Stimulated activated memory B cell treated with anti-CD40 and anti-IgM and Interleukin-4, amounts not matched to agents 10 μg/mL and 1 μg/mL and 100 μg/mL, for 72 hours (primary cell): ENCODE data around the gene FRMD3.
"Not testable (repeated sequence)": the region's sequence is repeated elsewhere in the genome, so short reads cannot be mapped to it uniquely, and the experiment has no call there.

ENCODE experiments used
- ATAC-seq: fragments of 150-1000 bp; cut with Tn5 transposase; 2 replicates; pipeline ENCODE4 v1.10.0; 2021
- H3K27ac Mint-ChIP-seq: one replicate; pipeline ENCODE4 v1.8.0; 2022; ENCODE audit warnings: mild to moderate bottlenecking, mixed read lengths
- H3K27me3 Mint-ChIP-seq: one replicate; pipeline ENCODE4 v1.8.0; 2022; ENCODE audit warnings: mixed read lengths
- H3K36me3 Mint-ChIP-seq: one replicate; pipeline ENCODE4 v1.8.0; 2022; ENCODE audit warnings: mixed read lengths
- H3K4me1 Mint-ChIP-seq: one replicate; pipeline ENCODE4 v1.8.0; 2022; ENCODE audit warnings: mixed read lengths
- H3K4me3 Mint-ChIP-seq: one replicate; pipeline ENCODE4 v1.8.0; 2022; ENCODE audit warnings: mild to moderate bottlenecking, moderate library complexity, mixed read lengths
- H3K9me3 Mint-ChIP-seq: one replicate; pipeline ENCODE4 v1.8.0; 2022; ENCODE audit warnings: mixed read lengths

Gene FRMD3

DNA sequence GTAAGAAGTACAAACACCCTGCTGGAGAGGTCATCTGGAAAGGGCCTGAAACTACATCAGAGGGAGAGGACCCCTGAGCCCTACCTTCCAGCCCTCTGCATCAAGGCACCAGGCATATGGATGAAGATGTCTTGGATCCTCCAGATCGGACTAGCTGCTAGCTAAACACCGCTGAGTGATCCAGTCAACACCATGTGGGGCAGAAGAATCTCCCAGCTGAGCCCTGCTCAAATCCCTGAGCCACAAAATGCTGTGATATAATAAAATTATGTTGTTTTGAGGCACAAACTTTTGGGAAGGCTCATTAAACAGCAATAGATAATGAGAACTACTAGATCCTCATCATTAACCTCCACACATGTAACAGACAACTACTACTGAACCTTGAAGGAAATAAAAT is 155.2 kb downstream of the FRMD3 start:
- Mint-ChIP-seq H3K27me3 (no peaks in the 10 kb centered on the region), H3K9me3 (no peaks in the 10 kb centered on the region), H3K27ac (no peak overlapping the region), H3K36me3 (peaks cover 6% of the 10 kb centered on the region), H3K4me3 (no peak overlapping the region), H3K4me1 (no peaks in the 10 kb centered on the region)
- ATAC-seq = no peak

DNA sequence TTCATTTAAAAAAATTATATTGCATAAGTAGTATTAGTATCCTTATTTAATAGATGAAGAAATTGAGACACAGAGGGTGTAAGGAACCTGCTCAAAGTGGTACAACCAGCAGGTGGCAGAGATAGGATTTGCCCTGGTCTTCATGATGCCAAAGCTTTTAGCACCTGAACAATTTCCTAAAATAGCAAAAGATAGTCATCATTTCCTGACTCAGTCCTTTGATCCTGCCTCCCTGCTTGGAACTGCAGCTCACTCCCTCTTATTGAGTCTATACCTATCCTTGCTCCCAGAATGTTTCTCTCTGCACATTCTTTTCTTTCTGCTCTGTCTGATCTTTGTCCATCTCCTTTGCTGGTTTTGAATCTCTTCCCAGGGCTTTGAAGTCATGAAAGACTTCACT is 155.8 kb downstream of the FRMD3 start:
- H3K9me3 Mint-ChIP-seq = no peaks in the 10 kb centered on the region
- no peaks in the 10 kb centered on the region for H3K4me1 Mint-ChIP-seq
- H3K27ac Mint-ChIP-seq = no peak overlapping the region
- ATAC-seq = no peak
- H3K27me3 Mint-ChIP-seq = no peaks in the 10 kb centered on the region
- H3K4me3 Mint-ChIP-seq = no peak overlapping the region
- peaks cover 6% of the 10 kb centered on the region for H3K36me3 Mint-ChIP-seq

- Mint-ChIP-seq H3K27me3 (no peaks in the 10 kb centered on the region), H3K4me3 (no peak overlapping the region), H3K9me3 (no peaks in the 10 kb centered on the region), H3K27ac (no peak overlapping the region), H3K36me3 (peaks cover 6% of the 10 kb centered on the region), H3K4me1 (no peaks in the 10 kb centered on the region)
- ATAC-seq = no peak
Observed at GRCh38 chr9:83379045-83379444, 159.2 kb downstream of the FRMD3 start.

DNA sequence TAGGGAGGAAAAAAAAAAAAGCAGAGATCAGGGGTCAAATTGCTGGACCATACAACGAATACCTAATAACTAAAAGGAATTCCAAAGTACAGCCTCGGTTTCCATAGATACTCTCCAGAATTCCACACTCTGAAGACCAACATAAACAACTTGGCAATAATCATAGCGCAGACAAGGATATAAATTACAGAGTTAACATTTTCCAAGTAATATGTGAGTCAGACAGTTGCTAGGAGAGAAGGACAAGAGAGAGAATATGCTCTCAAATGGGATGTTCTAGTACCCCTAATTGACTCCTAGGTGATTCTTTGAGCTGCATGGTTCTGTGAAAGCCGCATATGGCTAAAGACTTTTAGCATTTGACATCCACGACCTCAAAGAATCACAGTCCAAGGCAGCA is 165.2 kb downstream of the FRMD3 start:
- H3K4me3 Mint-ChIP-seq = no peak overlapping the region

DNA sequence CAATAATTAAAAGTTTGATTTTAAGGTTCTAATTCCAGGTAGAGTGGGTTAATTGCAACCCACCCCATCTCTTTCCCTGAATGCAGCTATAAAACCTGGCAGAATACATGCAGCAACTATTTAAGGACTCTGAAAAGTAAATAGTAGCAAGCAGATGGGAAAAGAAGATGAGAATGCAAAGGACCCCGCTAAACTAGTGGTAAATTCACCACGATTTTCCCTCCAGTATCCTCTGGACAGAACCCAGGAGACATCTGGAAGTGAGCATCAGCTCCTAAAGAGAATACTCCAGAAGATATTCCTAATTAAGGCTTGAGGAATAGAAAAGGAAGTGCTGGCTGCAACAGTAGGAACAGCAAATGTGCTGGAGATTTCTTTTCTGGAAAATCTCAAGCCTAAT is 170.9 kb downstream of the FRMD3 start:
- H3K27me3 Mint-ChIP-seq = no peaks in the 10 kb centered on the region

More for the DNA sequence above, 165.2 kb downstream of the FRMD3 start:
- Mint-ChIP-seq H3K4me1 (no peaks in the 10 kb centered on the region), H3K36me3 (no peaks in the 10 kb centered on the region), H3K9me3 (no peaks in the 10 kb centered on the region), H3K27me3 (no peaks in the 10 kb centered on the region), H3K27ac (no peak overlapping the region)
- ATAC-seq = no peak

GRCh38 chr9:83362341-83362995 is 175.7 kb downstream of the FRMD3 start:
- H3K27me3 Mint-ChIP-seq = no peaks in the 10 kb centered on the region

More for the DNA sequence above, 170.9 kb downstream of the FRMD3 start:
- no peak for ATAC-seq
- H3K27ac Mint-ChIP-seq = no peak overlapping the region
- no peak overlapping the region for H3K4me3 Mint-ChIP-seq
- no peaks in the 10 kb centered on the region for H3K4me1 Mint-ChIP-seq
- peaks cover 4% of the 10 kb centered on the region for H3K9me3 Mint-ChIP-seq
- no peaks in the 10 kb centered on the region for H3K36me3 Mint-ChIP-seq

GRCh38 chr9:83359039-83359438 is 179.2 kb downstream of the FRMD3 start:
- H3K9me3 Mint-ChIP-seq = peaks cover 8% of the 10 kb centered on the region
- no peak overlapping the region for H3K27ac Mint-ChIP-seq
- no peaks in the 10 kb centered on the region for H3K4me1 Mint-ChIP-seq
- no peaks in the 10 kb centered on the region for H3K36me3 Mint-ChIP-seq
- ATAC-seq = no peak
- H3K4me3 Mint-ChIP-seq = no peak overlapping the region
- no peaks in the 10 kb centered on the region for H3K27me3 Mint-ChIP-seq

More at GRCh38 chr9:83362341-83362995, 175.7 kb downstream of the FRMD3 start:
- H3K36me3 Mint-ChIP-seq = no peaks in the 10 kb centered on the region
- H3K4me3 Mint-ChIP-seq = no peak overlapping the region
- H3K9me3 Mint-ChIP-seq = peaks cover 7% of the 10 kb centered on the region
- no peak for ATAC-seq
- H3K27ac Mint-ChIP-seq = no peak overlapping the region
- no peaks in the 10 kb centered on the region for H3K4me1 Mint-ChIP-seq

DNA sequence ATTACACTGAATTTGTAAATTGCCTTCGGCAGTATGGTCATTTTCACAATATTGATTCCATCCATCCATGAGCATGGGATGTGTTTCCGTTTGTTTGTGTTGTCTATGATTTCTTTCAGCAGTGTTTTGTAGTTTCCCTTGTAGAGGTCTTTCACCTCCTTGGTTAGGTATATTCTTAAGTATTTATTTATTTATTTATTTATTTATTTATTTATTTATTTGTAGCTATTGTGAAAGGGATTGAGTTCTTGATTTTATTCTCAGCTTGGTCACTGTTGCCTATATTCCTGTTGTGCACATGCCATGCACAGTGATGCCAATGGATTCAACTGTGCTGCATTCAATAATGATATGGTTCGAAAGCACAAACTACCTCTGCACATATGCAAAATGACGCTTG is 179.7 kb downstream of the FRMD3 start:
- H3K4me1 Mint-ChIP-seq, H3K4me3 Mint-ChIP-seq, H3K27ac Mint-ChIP-seq, H3K36me3 Mint-ChIP-seq, H3K9me3 Mint-ChIP-seq, H3K27me3 Mint-ChIP-seq, ATAC-seq: not testable (repeated sequence)

GRCh38 chr9:83355729-83356151 is 182.5 kb downstream of the FRMD3 start:
- Mint-ChIP-seq H3K27me3 (no peaks in the 10 kb centered on the region), H3K4me3 (no peak overlapping the region), H3K27ac (no peak overlapping the region), H3K36me3 (no peaks in the 10 kb centered on the region), H3K9me3 (peaks cover 3% of the 10 kb centered on the region), H3K4me1 (no peaks in the 10 kb centered on the region)
- ATAC-seq = no peak

GRCh38 chr9:83355024-83355444 is 183.2 kb downstream of the FRMD3 start:
- Mint-ChIP-seq H3K27me3 (no peaks in the 10 kb centered on the region), H3K4me1 (no peaks in the 10 kb centered on the region), H3K27ac (no peak overlapping the region), H3K36me3 (no peaks in the 10 kb centered on the region), H3K4me3 (no peak overlapping the region), H3K9me3 (peaks cover 3% of the 10 kb centered on the region)
- ATAC-seq = peak; percentile 41

DNA sequence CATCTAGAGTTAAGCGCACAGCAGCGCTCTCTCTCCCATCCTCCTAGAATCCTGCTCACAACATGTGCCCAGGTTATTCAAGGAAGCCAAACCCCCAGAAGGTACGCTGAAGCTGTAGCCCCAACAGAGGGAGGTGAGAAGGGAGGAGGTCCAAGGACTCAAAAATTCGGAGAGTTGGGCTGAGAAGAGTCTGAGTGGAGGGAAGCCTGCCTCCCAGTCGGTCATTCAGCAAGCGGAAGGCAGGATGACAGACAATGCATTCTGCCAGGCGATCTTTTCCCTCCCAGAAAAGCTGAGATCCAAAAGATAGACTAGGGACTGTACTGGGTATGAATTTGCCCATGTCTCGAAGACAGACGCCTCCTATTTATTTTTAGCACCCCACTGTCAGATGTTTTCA is 189.2 kb downstream of the FRMD3 start:
- Mint-ChIP-seq H3K9me3 (no peaks in the 10 kb centered on the region), H3K27me3 (no peaks in the 10 kb centered on the region), H3K27ac (no peak overlapping the region), H3K4me1 (no peaks in the 10 kb centered on the region), H3K4me3 (no peak overlapping the region), H3K36me3 (no peaks in the 10 kb centered on the region)
- ATAC-seq = no peak

- ATAC-seq = no peak
- peaks cover 4% of the 10 kb centered on the region for H3K36me3 Mint-ChIP-seq
- no peak overlapping the region for H3K27ac Mint-ChIP-seq
- no peaks in the 10 kb centered on the region for H3K9me3 Mint-ChIP-seq
- H3K4me3 Mint-ChIP-seq = no peak overlapping the region
- H3K27me3 Mint-ChIP-seq = no peaks in the 10 kb centered on the region
- H3K4me1 Mint-ChIP-seq = no peaks in the 10 kb centered on the region
Observed at GRCh38 chr9:83346655-83347420, 191.4 kb downstream of the FRMD3 start.

DNA sequence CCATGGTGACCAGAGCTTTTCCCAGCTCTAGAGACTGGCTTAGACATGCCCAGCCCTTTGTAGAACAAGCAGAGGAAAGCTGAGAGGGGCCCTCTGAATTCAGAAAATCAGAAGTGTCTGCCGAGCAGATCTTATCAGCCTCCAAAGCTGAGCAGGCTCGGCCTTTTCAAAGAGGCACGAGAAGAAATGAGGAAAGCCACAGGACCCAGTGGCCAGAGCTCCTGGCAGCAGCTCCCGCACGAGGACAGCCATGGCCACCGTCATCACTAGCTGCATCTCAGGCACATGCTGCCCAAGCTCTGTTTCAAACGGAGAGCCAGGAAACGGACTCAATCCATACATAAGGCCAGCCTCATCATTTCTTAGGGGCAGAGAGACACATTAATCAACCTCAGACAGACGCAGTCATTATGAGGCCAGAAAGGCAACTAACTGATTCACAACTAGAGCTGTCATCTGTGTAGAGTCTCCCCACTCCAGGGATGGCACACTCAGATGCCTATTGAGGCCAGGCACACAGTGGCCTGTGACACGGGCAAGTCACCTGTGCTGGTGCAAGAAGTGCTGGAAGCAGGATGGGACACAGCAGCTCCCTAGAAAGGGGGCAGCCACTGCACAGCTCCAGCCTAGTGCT is 194.7 kb downstream of the FRMD3 start:
- Mint-ChIP-seq H3K4me3 (no peak overlapping the region), H3K27me3 (no peaks in the 10 kb centered on the region), H3K27ac (no peak overlapping the region), H3K4me1 (no peaks in the 10 kb centered on the region), H3K36me3 (peaks cover 14% of the 10 kb centered on the region), H3K9me3 (no peaks in the 10 kb centered on the region)
- no peak for ATAC-seq

DNA sequence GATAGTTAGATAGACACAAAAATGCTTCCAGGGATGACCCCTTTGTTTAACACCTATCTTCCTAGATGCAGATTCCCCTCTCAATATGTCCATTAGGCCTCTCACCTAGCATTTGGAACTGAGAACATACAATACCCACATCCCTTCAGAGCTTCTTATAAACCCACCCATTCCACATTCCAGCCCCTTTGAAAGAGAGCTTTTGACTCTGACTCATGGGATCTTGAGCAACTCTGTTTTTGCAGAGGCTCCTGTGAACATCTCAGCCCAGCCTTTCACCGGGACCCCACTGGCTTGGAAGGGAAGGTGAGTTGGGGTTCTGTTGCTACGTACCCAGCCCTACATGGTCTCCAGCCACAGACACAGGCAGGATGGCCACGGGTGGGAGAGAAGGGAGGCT is 195.5 kb downstream of the FRMD3 start:
- Mint-ChIP-seq H3K4me1 (no peaks in the 10 kb centered on the region), H3K4me3 (no peak overlapping the region), H3K27me3 (no peaks in the 10 kb centered on the region), H3K36me3 (peaks cover 14% of the 10 kb centered on the region), H3K9me3 (no peaks in the 10 kb centered on the region), H3K27ac (no peak overlapping the region)
- no peak for ATAC-seq

GRCh38 chr9:83342006-83342405 is 196.2 kb downstream of the FRMD3 start:
- no peak overlapping the region for H3K4me3 Mint-ChIP-seq
- no peak for ATAC-seq
- peaks cover 14% of the 10 kb centered on the region for H3K36me3 Mint-ChIP-seq
- H3K27me3 Mint-ChIP-seq = no peaks in the 10 kb centered on the region
- no peaks in the 10 kb centered on the region for H3K9me3 Mint-ChIP-seq
- H3K27ac Mint-ChIP-seq = no peak overlapping the region
- H3K4me1 Mint-ChIP-seq = no peaks in the 10 kb centered on the region

DNA sequence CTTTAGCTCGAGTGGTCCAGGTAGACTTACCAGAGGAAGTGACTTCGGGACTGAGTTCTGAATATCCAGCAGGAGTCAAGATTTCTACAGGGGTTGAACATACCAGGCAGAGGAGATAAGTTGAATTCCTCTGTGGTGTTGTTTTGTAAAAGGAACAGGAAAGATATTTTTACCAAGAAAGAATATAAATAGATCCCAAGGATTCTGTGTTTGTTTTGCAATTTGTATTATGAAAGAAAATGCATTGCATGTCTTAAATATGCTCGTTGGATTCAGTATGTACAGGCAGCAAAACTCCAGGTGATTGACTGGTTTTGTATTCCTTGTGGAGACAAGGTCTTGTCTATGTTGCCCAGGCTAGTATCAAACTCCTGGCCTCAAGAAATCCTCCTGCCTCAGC is 197.8 kb downstream of the FRMD3 start:
- Mint-ChIP-seq H3K4me3 (no peak overlapping the region), H3K4me1 (no peaks in the 10 kb centered on the region), H3K9me3 (no peaks in the 10 kb centered on the region), H3K27ac (no peak overlapping the region), H3K27me3 (no peaks in the 10 kb centered on the region), H3K36me3 (peaks cover 14% of the 10 kb centered on the region)
- no peak for ATAC-seq
